HepG2 (cell line): ENCODE data around the gene WTAP.

Experiments used
- FOSL1 ChIP-seq: sonication (generic); formaldehyde crosslinking; IDR thresholded peaks from 2 replicates; pipeline ENCODE4 v1.9.0; 2021; ENCODE audit warnings: missing genetic modification reagents, borderline replicate concordance
- KDM2A ChIP-seq: sonication (generic); formaldehyde crosslinking; IDR thresholded peaks from 2 replicates; pipeline ENCODE4 v1.4.0; 2020; ENCODE audit warnings: low read depth, missing genetic modification reagents, borderline replicate concordance
- MYC ChIP-seq: sonication (generic); formaldehyde crosslinking; IDR thresholded peaks from 2 replicates; pipeline ENCODE4 v1.9.0; 2021; ENCODE audit warnings: missing genetic modification reagents, borderline replicate concordance
- NR2F1 ChIP-seq, 2 experiments: fragments of 450-650 bp in 1 of 2; formaldehyde crosslinking in 1 of 2; IDR thresholded peaks; 2 replicates each; pipeline versions ENCODE4 v1.5.0 to v1.6.1; 2016 to 2020; ENCODE audit warnings: mild to moderate bottlenecking in 1 of 2, missing compliant biosample characterization in 1 of 2, missing genetic modification reagents in 1 of 2, moderate library complexity in 1 of 2
- TF ChIP-seq, protein P1 (sequence below): sonication (generic); formaldehyde crosslinking; IDR thresholded peaks from 2 replicates; pipeline ENCODE4 v1.8.0; 2022; ENCODE audit warnings: missing genetic modification reagents, mild to moderate bottlenecking, moderate library complexity, borderline replicate concordance
- TF ChIP-seq, protein P2 (sequence below): sonication (generic); formaldehyde crosslinking; IDR thresholded peaks from 2 replicates; pipeline ENCODE4 v1.5.0; 2020; ENCODE audit warnings: mild to moderate bottlenecking, missing genetic modification reagents, moderate library complexity

DNA sequence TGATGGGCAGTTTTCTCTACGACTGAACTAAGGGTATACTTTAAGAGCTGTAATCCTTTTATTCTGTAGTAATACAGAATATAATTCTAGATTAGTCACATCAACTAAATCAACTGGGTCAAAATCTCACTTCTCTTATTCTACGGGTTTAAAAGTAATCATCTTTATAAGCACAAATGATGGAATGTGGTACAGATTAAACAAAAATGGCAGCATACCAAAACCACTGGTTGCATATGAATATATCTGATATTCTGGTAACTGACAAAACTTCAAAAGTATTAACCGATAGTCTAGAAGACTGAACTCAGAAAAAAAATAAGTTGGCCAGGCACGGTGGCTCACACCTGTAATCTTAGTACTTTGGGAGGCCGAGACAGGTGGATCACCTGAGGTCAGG lies 41.3 kb upstream of the WTAP start:
- TF ChIP-seq KDM2A, result no peak
- TF ChIP-seq NR2F1 (CRISPR knock-in tag; IDR thresholded peaks at IDR 0.05), result no peak
- TF ChIP-seq, protein P1, sequence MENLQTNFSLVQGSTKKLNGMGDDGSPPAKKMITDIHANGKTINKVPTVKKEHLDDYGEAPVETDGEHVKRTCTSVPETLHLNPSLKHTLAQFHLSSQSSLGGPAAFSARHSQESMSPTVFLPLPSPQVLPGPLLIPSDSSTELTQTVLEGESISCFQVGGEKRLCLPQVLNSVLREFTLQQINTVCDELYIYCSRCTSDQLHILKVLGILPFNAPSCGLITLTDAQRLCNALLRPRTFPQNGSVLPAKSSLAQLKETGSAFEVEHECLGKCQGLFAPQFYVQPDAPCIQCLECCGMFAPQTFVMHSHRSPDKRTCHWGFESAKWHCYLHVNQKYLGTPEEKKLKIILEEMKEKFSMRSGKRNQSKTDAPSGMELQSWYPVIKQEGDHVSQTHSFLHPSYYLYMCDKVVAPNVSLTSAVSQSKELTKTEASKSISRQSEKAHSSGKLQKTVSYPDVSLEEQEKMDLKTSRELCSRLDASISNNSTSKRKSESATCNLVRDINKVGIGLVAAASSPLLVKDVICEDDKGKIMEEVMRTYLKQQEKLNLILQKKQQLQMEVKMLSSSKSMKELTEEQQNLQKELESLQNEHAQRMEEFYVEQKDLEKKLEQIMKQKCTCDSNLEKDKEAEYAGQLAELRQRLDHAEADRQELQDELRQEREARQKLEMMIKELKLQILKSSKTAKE (CRISPR knock-in tag), result no peak
- TF ChIP-seq MYC (CRISPR knock-in tag), result no peak
- TF ChIP-seq, protein P2, sequence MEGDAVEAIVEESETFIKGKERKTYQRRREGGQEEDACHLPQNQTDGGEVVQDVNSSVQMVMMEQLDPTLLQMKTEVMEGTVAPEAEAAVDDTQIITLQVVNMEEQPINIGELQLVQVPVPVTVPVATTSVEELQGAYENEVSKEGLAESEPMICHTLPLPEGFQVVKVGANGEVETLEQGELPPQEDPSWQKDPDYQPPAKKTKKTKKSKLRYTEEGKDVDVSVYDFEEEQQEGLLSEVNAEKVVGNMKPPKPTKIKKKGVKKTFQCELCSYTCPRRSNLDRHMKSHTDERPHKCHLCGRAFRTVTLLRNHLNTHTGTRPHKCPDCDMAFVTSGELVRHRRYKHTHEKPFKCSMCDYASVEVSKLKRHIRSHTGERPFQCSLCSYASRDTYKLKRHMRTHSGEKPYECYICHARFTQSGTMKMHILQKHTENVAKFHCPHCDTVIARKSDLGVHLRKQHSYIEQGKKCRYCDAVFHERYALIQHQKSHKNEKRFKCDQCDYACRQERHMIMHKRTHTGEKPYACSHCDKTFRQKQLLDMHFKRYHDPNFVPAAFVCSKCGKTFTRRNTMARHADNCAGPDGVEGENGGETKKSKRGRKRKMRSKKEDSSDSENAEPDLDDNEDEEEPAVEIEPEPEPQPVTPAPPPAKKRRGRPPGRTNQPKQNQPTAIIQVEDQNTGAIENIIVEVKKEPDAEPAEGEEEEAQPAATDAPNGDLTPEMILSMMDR, result no peak
- no peak for TF ChIP-seq FOSL1 (CRISPR knock-in tag)
